Stomach (tissue), 9 donors: ENCODE measurements around the gene CCDC51. TPM values are rescaled to one million over a fixed set of nuclear protein-coding genes. Genes with fewer than 3 reads are reported as not detected.

Experiments used
- DNase-seq, 2 donors: peaks; one replicate each; pipeline versions ENCODE4 v3.0.0 to v3.0.0-alpha.2; 2013 to 2019
- H3K27ac ChIP-seq, 5 donors: fragments of 200-600 bp in 4 of 5; sonication (generic) in 4 of 5; one replicate each; pipeline ENCODE4 v1.5.1; 2013 to 2019; ENCODE audit warnings: mild to moderate bottlenecking in 1 of 5, moderate library complexity in 1 of 5
- H3K27me3 ChIP-seq, 3 donors: fragments of 200-600 bp; sonication (generic); one replicate each; pipeline ENCODE4 v1.5.1; 2017 to 2019; ENCODE audit warnings: mixed run types in 1 of 3
- H3K36me3 ChIP-seq, 4 donors: fragments of 200-600 bp; sonication (generic); 1 replicate in 3 of 4; 2 replicates in 1 of 4; pipeline ENCODE4 v1.5.1; 2016 to 2019
- H3K4me1 ChIP-seq, 4 donors: fragments of 200-600 bp; sonication (generic); one replicate each; pipeline ENCODE4 v1.5.1; 2016 to 2019
- H3K4me3 ChIP-seq, 4 donors: fragments of 200-600 bp; sonication (generic) in 3 of 4; one replicate each; pipeline ENCODE4 v1.5.1; 2016 to 2019; ENCODE audit warnings: mild to moderate bottlenecking in 1 of 4
- H3K9me3 ChIP-seq, 4 donors: fragments of 200-600 bp; sonication (generic); one replicate each; pipeline ENCODE4 v1.5.1; 2016 to 2019
- EP300 ChIP-seq: sonication (generic); formaldehyde crosslinking; IDR thresholded peaks from one replicate; pipeline ENCODE4 v1.6.1; 2017; ENCODE audit warnings: antibody characterized with exemption
- POLR2A ChIP-seq, 4 donors: fragments of 450-650 bp; IDR thresholded peaks; one replicate each; pipeline ENCODE4 v1.6.1; 2016; ENCODE audit warnings: antibody characterized with exemption in 4 of 4, control low read depth in 2 of 4, mild to moderate bottlenecking in 1 of 4, moderate library complexity in 1 of 4
- POLR2AphosphoS5 ChIP-seq, 3 donors: sonication (generic); formaldehyde crosslinking; IDR thresholded peaks; one replicate each; pipeline ENCODE4 v1.6.1; 2016; ENCODE audit warnings: antibody characterized with exemption in 3 of 3
- WGBS, 5 donors: extraction: QIAGEN DNeasy Blood & Tissue Kit in 3 of 5; methylation state at CpG; one replicate each; pipeline versions ENCODE4 v1.1.5 to v1.1.7; 2013 to 2018; 5-methylcytosine and 5-hydroxymethylcytosine counted together
- intact Hi-C: fragments of 100-400 bp; cut with DNase I; formaldehyde crosslinking; loops from one replicate; pipeline ENCODE4 v1.15.1; 2023; ENCODE audit warnings: low total_unique reads
- polyA plus RNA-seq, 3 donors: library from polyadenylated mRNA; stranded (reverse); fragments of 200-250 nt; gene quantifications; one replicate each; pipeline ENCODE4 v1.2.3, GENCODE V29; 2013
- total RNA-seq, 5 donors: library from RNA; depleted of rRNA; stranded (reverse); fragments of >200 nt; gene quantifications; one replicate each; pipeline versions ENCODE4 v1.1.0 to v1.2.3, GENCODE V29; 2014 to 2016
- TF ChIP-seq, protein P1 (sequence below), 7 experiments: fragments of 450-650 bp in 4 of 7; fragments of 200-600 bp in 3 of 7; sonication (generic) in 3 of 7; IDR thresholded peaks; one replicate each; pipeline ENCODE4 v1.5.1; 2016 to 2019; ENCODE audit warnings: antibody characterized with exemption in 7 of 7, control low read depth in 2 of 7, mild to moderate bottlenecking in 1 of 7
- donor health status: healthy with polysubstance abuse.
- donor health status: Bipolar disorder and iron deficiency.
- donor health status: healthy.

CCDC51 gene
- total and polyA plus RNA-seq, 8 donors = 1.8 to 12.5 (median 8.3) TPM

- H3K27ac ChIP-seq = no peak overlapping the region
- 88 to 91% (median 89%) methylated on average over 27 to 31 of the region's 31 CpGs for WGBS, 5 donors
- DNase-seq = peak in 1 of 2 donors; percentile 3
- H3K4me3 ChIP-seq = no peak overlapping the region
- H3K9me3 ChIP-seq = no peaks in the 10 kb centered on the region
- H3K36me3 ChIP-seq = peaks cover 82 to 100% (median 100%) of the 10 kb centered on the region in 4 donors
- peaks cover 0 to 5% (median 0%) of the 10 kb centered on the region in 4 donors for H3K4me1 ChIP-seq
- no peaks in the 10 kb centered on the region for H3K27me3 ChIP-seq
- intact Hi-C loops = loop anchor here (10.0 kb wide), 1 partner anchor 135 kb away; no protein-coding TSS in a partner anchor
- no peak for TF ChIP-seq EP300
- TF ChIP-seq, protein P1, sequence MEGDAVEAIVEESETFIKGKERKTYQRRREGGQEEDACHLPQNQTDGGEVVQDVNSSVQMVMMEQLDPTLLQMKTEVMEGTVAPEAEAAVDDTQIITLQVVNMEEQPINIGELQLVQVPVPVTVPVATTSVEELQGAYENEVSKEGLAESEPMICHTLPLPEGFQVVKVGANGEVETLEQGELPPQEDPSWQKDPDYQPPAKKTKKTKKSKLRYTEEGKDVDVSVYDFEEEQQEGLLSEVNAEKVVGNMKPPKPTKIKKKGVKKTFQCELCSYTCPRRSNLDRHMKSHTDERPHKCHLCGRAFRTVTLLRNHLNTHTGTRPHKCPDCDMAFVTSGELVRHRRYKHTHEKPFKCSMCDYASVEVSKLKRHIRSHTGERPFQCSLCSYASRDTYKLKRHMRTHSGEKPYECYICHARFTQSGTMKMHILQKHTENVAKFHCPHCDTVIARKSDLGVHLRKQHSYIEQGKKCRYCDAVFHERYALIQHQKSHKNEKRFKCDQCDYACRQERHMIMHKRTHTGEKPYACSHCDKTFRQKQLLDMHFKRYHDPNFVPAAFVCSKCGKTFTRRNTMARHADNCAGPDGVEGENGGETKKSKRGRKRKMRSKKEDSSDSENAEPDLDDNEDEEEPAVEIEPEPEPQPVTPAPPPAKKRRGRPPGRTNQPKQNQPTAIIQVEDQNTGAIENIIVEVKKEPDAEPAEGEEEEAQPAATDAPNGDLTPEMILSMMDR (IDR thresholded peaks at IDR 0.05) = no peak
- TF ChIP-seq POLR2A (IDR thresholded peaks at IDR 0.05) = no peak
- TF ChIP-seq POLR2AphosphoS5 (IDR thresholded peaks at IDR 0.05) = no peak
Measured at GRCh38 chr3:48409291-48410201, 30.4 kb downstream of the CCDC51 start.

DNA sequence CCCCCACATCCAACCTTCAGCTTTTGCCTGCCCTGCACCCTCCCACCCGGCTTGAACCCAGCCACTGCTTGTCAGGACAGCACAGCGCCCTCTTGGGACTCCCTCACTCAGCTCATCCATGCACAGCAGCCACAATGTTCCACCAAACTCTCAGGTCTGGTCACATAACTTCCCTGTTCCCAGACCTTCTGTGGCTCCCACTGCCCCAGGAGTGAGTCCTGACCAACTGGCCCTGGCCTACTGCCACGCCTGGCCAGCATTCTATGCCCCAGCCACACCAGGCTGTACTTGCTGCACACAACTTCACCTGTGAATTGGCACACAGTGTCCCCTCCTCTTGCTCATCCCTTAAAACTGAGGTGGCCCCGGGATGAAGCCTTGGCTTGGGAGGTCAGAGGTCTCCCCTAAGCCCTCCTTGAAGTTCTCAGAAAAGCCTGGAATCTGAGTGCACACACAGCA, 31.1 kb downstream of the CCDC51 start:
- DNase-seq = peak; percentile 3 to 21
- Histone ChIP-seq H3K4me3 (no peak overlapping the region), H3K4me1 (no peaks in the 10 kb centered on the region), H3K9me3 (no peaks in the 10 kb centered on the region), H3K36me3 (peaks cover 80 to 100% (median 100%) of the 10 kb centered on the region in 4 donors), H3K27me3 (no peaks in the 10 kb centered on the region), H3K27ac (no peak overlapping the region)
- intact Hi-C loops = no loop called here
- no peak for TF ChIP-seq POLR2A (IDR thresholded peaks at IDR 0.05)
- TF ChIP-seq EP300 = no peak
- TF ChIP-seq, protein P1 (IDR thresholded peaks at IDR 0.05) = no peak
- TF ChIP-seq POLR2AphosphoS5 (IDR thresholded peaks at IDR 0.05) = no peak
- WGBS, 5 donors = 81 to 89% (median 83%) methylated on average over 4 of the region's 4 CpGs

DNA sequence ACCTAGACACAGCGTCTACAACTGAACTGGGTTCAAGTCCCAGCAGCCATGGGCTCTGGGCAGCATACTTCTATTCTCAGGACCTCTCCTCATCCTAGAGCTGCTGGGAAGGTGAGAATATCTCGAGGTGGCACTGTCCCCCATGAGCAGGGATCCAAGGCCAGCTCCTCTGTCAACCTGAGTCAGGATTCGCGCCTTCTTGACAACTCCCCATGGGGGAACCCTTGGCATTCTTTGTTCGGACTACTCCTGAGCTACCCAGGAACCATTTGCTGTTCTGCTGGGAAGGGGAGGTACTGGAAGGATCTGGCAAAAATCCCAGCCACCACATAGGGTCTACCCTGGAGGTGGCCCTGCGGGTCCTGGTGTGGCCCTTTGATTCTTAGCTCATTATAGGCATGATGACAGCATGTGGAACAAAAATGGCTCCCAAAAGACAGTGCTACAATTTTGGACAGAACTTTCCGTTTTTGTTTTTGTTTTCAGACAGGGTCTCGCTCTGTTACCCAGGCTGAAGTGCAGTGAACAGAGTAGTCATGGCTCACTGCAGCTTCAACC, 32.3 kb downstream of the CCDC51 start:
- no peaks in the 10 kb centered on the region for H3K27me3 ChIP-seq
- H3K4me1 ChIP-seq = peaks cover 0 to 4% (median 2%) of the 10 kb centered on the region in 4 donors
- peak overlapping the region in 1 of 5 donors; percentile 24 for H3K27ac ChIP-seq
- no peak for TF ChIP-seq POLR2A (IDR thresholded peaks at IDR 0.05)
- no peak for TF ChIP-seq EP300
- TF ChIP-seq, protein P1 (IDR thresholded peaks at IDR 0.05) = no peak
- no peak for TF ChIP-seq POLR2AphosphoS5 (IDR thresholded peaks at IDR 0.05)
- DNase-seq = peak in 1 of 2 donors; percentile 0
- WGBS, 5 donors = 83 to 91% (median 90%) methylated on average over 8 of the region's 8 CpGs
- intact Hi-C loops = no loop called here
- H3K9me3 ChIP-seq = no peaks in the 10 kb centered on the region
- H3K36me3 ChIP-seq = peaks cover 74 to 99% (median 92%) of the 10 kb centered on the region in 4 donors
- H3K4me3 ChIP-seq = no peak overlapping the region
